Sigmoid colon (tissue), 4 donors: ENCODE data around the gene F2R.

Source experiments
- EP300 ChIP-seq, 4 donors: sonication (generic); formaldehyde crosslinking; IDR thresholded peaks; one replicate each; pipeline ENCODE4 v1.6.1; 2017; ENCODE audit warnings: antibody characterized with exemption in 4 of 4
- POLR2A ChIP-seq, 2 donors: fragments of 450-650 bp; IDR thresholded peaks; one replicate each; pipeline ENCODE4 v1.6.1; 2016; ENCODE audit warnings: antibody characterized with exemption in 2 of 2, mild to moderate bottlenecking in 2 of 2, moderate library complexity in 2 of 2
- POLR2AphosphoS5 ChIP-seq, 4 donors: sonication (generic); formaldehyde crosslinking; IDR thresholded peaks; one replicate each; pipeline ENCODE4 v1.6.1; 2017; ENCODE audit warnings: antibody characterized with exemption in 4 of 4
- TF ChIP-seq, protein P1 (sequence below), 4 experiments: fragments of 450-650 bp in 3 of 4; fragments of 200-600 bp in 1 of 4; IDR thresholded peaks; one replicate each; pipeline ENCODE4 v1.5.1; 2016 to 2019; ENCODE audit warnings: antibody characterized with exemption in 4 of 4, mild to moderate bottlenecking in 3 of 4, moderate library complexity in 2 of 4

DNA sequence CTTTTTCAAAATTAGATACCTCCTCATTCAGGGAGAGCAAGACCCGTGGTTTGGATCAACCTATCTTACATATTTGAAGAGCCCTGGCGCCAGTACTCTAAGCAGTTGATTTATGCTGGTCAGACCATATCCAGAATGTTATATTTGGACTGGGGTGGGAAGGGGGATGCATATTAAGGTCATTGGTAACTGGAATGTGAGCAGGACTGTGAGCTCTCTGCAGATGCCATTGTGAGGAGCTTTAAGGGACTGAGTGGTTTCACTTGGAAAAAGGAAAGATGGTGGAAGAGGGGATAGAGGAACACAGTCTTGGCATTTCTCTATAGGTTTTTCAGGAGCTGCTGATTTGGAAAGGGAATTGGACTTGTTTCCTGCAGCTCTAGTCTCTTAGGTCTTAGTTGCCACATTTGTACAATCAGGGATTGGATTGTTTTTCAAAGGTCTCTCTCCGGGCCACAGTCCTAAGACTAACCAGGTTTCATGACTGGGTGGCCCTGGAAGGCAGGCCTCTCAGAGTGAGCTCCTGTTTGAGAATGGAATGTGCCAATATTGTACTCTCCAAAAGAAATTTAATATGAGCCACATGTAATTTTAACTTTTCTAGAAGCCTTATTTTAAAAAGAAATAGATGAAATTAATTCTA, 25.8 kb upstream of the F2R start:
- TF ChIP-seq, protein P1, sequence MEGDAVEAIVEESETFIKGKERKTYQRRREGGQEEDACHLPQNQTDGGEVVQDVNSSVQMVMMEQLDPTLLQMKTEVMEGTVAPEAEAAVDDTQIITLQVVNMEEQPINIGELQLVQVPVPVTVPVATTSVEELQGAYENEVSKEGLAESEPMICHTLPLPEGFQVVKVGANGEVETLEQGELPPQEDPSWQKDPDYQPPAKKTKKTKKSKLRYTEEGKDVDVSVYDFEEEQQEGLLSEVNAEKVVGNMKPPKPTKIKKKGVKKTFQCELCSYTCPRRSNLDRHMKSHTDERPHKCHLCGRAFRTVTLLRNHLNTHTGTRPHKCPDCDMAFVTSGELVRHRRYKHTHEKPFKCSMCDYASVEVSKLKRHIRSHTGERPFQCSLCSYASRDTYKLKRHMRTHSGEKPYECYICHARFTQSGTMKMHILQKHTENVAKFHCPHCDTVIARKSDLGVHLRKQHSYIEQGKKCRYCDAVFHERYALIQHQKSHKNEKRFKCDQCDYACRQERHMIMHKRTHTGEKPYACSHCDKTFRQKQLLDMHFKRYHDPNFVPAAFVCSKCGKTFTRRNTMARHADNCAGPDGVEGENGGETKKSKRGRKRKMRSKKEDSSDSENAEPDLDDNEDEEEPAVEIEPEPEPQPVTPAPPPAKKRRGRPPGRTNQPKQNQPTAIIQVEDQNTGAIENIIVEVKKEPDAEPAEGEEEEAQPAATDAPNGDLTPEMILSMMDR (IDR thresholded peaks at IDR 0.05) = no peak
- TF ChIP-seq POLR2AphosphoS5 (IDR thresholded peaks at IDR 0.05) (no peak), POLR2A (IDR thresholded peaks at IDR 0.05) (no peak), EP300 (IDR thresholded peaks at IDR 0.05) (no peak)
